WTC11 (cell line): Measurements from ENCODE around the gene PRRT4. TPM values are rescaled to one million over a fixed set of nuclear protein-coding genes. Genes with fewer than 3 reads are reported as not detected.

Experiments used
- ATAC-seq: fragments of 200-7000 bp; cut with Tn5 transposase; 2 replicates; pipeline ENCODE4 v1.10.0; 2021; ENCODE audit warnings: mild to moderate bottlenecking, moderate library complexity
- CTCF ChIA-PET: fragments of 300-600 bp; sonication (Branson Sonifier 250); formaldehyde crosslinking; loops from one replicate; lab custom pipeline; 2021; ENCODE audit warnings: antibody characterized with exemption; lab: Charles Lee
- POLR2A ChIA-PET: fragments of 350-600 bp; sonication (Branson Sonifier 250); formaldehyde crosslinking; loops from one replicate; lab custom pipeline; 2021; ENCODE audit warnings: antibody characterized with exemption; lab: Charles Lee
- DNase-seq: peaks from one replicate; pipeline ENCODE4 v3.0.0; 2021; ENCODE audit warnings: low spot score
- H3K27ac Mint-ChIP-seq: 2 replicates; pipeline ENCODE4 v1.8.0; 2021; ENCODE audit warnings: mixed read lengths
- H3K27me3 Mint-ChIP-seq: 2 replicates; pipeline ENCODE4 v1.8.0; 2021; ENCODE audit warnings: low read depth, mild to moderate bottlenecking, moderate library complexity, mixed read lengths
- H3K36me3 Mint-ChIP-seq: 2 replicates; pipeline ENCODE4 v1.8.0; 2021; ENCODE audit warnings: mixed read lengths
- H3K4me1 Mint-ChIP-seq: 2 replicates; pipeline ENCODE4 v1.8.0; 2022; ENCODE audit warnings: mixed read lengths
- H3K4me3 Mint-ChIP-seq: 2 replicates; pipeline ENCODE4 v1.8.0; 2021; ENCODE audit warnings: mild to moderate bottlenecking, moderate library complexity, mixed read lengths
- H3K9me3 Mint-ChIP-seq: 2 replicates; pipeline ENCODE4 v1.8.0; 2021; ENCODE audit warnings: mixed read lengths
- ATF1 ChIP-seq: sonication (generic); formaldehyde crosslinking; IDR thresholded peaks from 2 replicates; pipeline ENCODE4 v1.8.1; 2023; ENCODE audit warnings: mild to moderate bottlenecking, moderate library complexity, missing genetic modification reagents
- ESRRA ChIP-seq: sonication (generic); formaldehyde crosslinking; IDR thresholded peaks from 2 replicates; pipeline ENCODE4 v1.8.1; 2022; ENCODE audit warnings: mild to moderate bottlenecking, missing genetic modification reagents, borderline replicate concordance
- FOXK1 ChIP-seq: sonication (generic); formaldehyde crosslinking; IDR thresholded peaks from 2 replicates; pipeline ENCODE4 v1.8.0; 2022; ENCODE audit warnings: mild to moderate bottlenecking, moderate library complexity, missing genetic modification reagents
- FOXP1 ChIP-seq: sonication (generic); formaldehyde crosslinking; IDR thresholded peaks from 2 replicates; pipeline ENCODE4 v1.8.0; 2022; ENCODE audit warnings: missing genetic modification reagents, mild to moderate bottlenecking, moderate library complexity, borderline replicate concordance
- GABPB1 ChIP-seq: sonication (generic); formaldehyde crosslinking; IDR thresholded peaks from 2 replicates; pipeline ENCODE4 v1.8.1; 2023; ENCODE audit warnings: mild to moderate bottlenecking, missing genetic modification reagents
- HMGA2 ChIP-seq: fragments of 250-450 bp; sonication (Bioruptor Pico); IDR thresholded peaks from 2 replicates; pipeline ENCODE4 v1.4.0; 2021; ENCODE audit warnings: mild to moderate bottlenecking, moderate library complexity
- IRF2 ChIP-seq: sonication (generic); formaldehyde crosslinking; IDR thresholded peaks from 2 replicates; pipeline ENCODE4 v1.8.0; 2022; ENCODE audit warnings: low read depth, missing genetic modification reagents, borderline replicate concordance
- MXD4 ChIP-seq: fragments of 250-450 bp; sonication (Bioruptor Pico); IDR thresholded peaks from 2 replicates; pipeline ENCODE4 v1.8.0; 2021; ENCODE audit warnings: mild to moderate bottlenecking, moderate library complexity, borderline replicate concordance
- NFE2L1 ChIP-seq: sonication (generic); formaldehyde crosslinking; IDR thresholded peaks from 2 replicates; pipeline ENCODE4 v1.8.1; 2023; ENCODE audit warnings: missing genetic modification reagents
- NR1H2 ChIP-seq: sonication (generic); formaldehyde crosslinking; IDR thresholded peaks from 2 replicates; pipeline ENCODE4 v1.9.0; 2021; ENCODE audit warnings: mild to moderate bottlenecking, moderate library complexity, missing genetic modification reagents
- OVOL2 ChIP-seq: fragments of 250-450 bp; sonication (Bioruptor Pico); IDR thresholded peaks from 2 replicates; pipeline ENCODE4 v1.9.0; 2021; ENCODE audit warnings: mild to moderate bottlenecking, borderline replicate concordance
- PRRX2 ChIP-seq: fragments of 250-450 bp; sonication (Bioruptor Pico); IDR thresholded peaks from 2 replicates; pipeline ENCODE4 v1.8.0; 2021; ENCODE audit warnings: mild to moderate bottlenecking
- SMAD4 ChIP-seq: sonication (generic); formaldehyde crosslinking; IDR thresholded peaks from 2 replicates; pipeline ENCODE4 v1.8.0; 2022; ENCODE audit warnings: mild to moderate bottlenecking, missing genetic modification reagents
- TEAD4 ChIP-seq: sonication (generic); formaldehyde crosslinking; IDR thresholded peaks from 2 replicates; pipeline ENCODE4 v1.8.0; 2022; ENCODE audit warnings: mild to moderate bottlenecking, missing genetic modification reagents
- ZNF317 ChIP-seq: sonication (generic); formaldehyde crosslinking; IDR thresholded peaks from 2 replicates; pipeline ENCODE4 v1.8.1; 2023; ENCODE audit warnings: low read depth, mild to moderate bottlenecking, moderate library complexity, missing genetic modification reagents, borderline replicate concordance
- ZNF416 ChIP-seq: fragments of 250-450 bp; sonication (Bioruptor Pico); IDR thresholded peaks from 2 replicates; pipeline ENCODE4 v1.9.0; 2021; ENCODE audit warnings: mild to moderate bottlenecking, inconsistent platforms
- ZNF423 ChIP-seq: fragments of 250-450 bp; sonication (Bioruptor Pico); IDR thresholded peaks from 2 replicates; pipeline ENCODE4 v2.1.2; 2022; ENCODE audit warnings: mild to moderate bottlenecking, moderate library complexity
- total RNA-seq: library from RNA; stranded (reverse); gene quantifications from 3 replicates; pipeline ENCODE4 v1.2.3, GENCODE V29; 2021
- TF ChIP-seq, protein P1 (sequence below): sonication (generic); formaldehyde crosslinking; IDR thresholded peaks from 2 replicates; pipeline ENCODE4 v1.8.1; 2022; ENCODE audit warnings: low read depth, mild to moderate bottlenecking, moderate library complexity, missing genetic modification reagents, borderline replicate concordance
- TF ChIP-seq, protein P2 (sequence below): sonication (generic); formaldehyde crosslinking; conservative IDR thresholded peaks from 2 replicates; pipeline ENCODE4 v1.8.1; 2022; ENCODE audit warnings: mild to moderate bottlenecking, missing genetic modification reagents
- TF ChIP-seq, protein P3 (sequence below): sonication (generic); formaldehyde crosslinking; IDR thresholded peaks from 2 replicates; pipeline ENCODE4 v1.8.1; 2023; ENCODE audit warnings: mild to moderate bottlenecking, missing genetic modification reagents, borderline replicate concordance
- TF ChIP-seq, protein P4 (sequence below): fragments of 250-450 bp; sonication (Bioruptor Pico); IDR thresholded peaks from 2 replicates; pipeline ENCODE4 v1.9.0; 2021; ENCODE audit warnings: mild to moderate bottlenecking
- TF ChIP-seq, protein P5 (sequence below): sonication (generic); formaldehyde crosslinking; IDR thresholded peaks from 2 replicates; pipeline ENCODE4 v1.8.1; 2023; ENCODE audit warnings: mild to moderate bottlenecking, missing genetic modification reagents, moderate library complexity
- TF ChIP-seq, protein P6 (sequence below): sonication (generic); formaldehyde crosslinking; IDR thresholded peaks from 2 replicates; pipeline ENCODE4 v1.8.0; 2023; ENCODE audit warnings: missing genetic modification reagents

PRRT4 gene
- total RNA-seq, 1 experiment from 2014 or later = 1.2 TPM

DNA sequence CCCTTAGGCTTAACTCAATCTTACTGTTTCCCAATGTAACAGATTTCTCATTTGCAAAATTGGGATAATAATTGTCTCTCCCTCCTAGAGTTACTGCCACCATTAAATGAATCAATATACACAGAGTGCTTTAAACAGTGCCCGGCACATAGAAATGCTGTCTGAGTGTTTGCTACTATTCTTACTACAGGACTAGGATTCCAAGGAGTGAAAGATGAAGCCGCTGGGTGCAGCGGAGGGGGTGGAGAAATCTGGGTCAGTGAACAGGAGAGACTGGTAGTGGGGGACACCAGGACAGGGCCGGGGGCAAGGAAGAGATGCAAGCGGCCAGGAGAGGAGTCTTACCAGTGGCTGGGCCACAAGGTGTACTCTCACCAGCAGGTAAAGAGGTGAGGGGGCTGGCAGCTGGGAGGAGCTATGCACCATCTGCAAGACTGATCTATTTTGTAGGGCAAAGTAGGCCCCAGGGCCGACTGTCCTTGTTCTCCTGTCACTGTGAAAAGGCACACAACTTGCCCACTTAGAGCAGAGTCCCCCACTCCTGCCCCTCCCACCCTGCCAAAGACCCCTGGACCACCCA is 18.5 kb upstream of the PRRT4 start (continued):
- TF ChIP-seq, protein P1, sequence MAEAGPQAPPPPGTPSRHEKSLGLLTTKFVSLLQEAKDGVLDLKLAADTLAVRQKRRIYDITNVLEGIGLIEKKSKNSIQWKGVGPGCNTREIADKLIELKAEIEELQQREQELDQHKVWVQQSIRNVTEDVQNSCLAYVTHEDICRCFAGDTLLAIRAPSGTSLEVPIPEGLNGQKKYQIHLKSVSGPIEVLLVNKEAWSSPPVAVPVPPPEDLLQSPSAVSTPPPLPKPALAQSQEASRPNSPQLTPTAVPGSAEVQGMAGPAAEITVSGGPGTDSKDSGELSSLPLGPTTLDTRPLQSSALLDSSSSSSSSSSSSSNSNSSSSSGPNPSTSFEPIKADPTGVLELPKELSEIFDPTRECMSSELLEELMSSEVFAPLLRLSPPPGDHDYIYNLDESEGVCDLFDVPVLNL = no peak

DNA sequence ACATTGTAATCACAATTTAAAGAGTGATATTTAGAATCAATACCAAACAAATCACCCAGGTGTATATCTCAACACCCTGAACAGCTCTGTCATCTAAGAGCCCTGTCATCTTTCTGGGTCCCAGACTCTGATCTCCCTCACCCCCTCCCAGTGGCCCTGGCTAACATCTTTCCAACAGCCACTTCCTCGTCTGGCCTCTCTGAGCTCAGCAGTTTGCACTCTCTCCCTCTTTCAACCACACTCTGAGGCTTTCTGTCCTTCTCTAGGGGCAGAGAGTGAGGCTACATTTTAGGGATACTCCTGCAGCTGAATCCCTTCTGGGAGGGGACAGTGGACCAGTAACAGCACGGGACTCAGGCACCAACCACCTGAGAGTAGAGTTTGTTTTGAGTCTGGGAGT is 17.1 kb upstream of the PRRT4 start:
- H3K27ac Mint-ChIP-seq = 0 out of 2 replicates have a peak overlapping the region, but pooled peaks have one; percentile 53
- peaks cover 12% of the 10 kb centered on the region for H3K4me1 Mint-ChIP-seq
- no peak for TF ChIP-seq HMGA2 (CRISPR knock-in tag)
- TF ChIP-seq ZNF317 (CRISPR knock-in tag) = no peak
- no peak for TF ChIP-seq ZNF416
- no peak for TF ChIP-seq ATF1
- no peak for TF ChIP-seq FOXK1 (CRISPR knock-in tag)
- TF ChIP-seq, protein P2, sequence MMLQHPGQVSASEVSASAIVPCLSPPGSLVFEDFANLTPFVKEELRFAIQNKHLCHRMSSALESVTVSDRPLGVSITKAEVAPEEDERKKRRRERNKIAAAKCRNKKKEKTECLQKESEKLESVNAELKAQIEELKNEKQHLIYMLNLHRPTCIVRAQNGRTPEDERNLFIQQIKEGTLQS = no peak
- no peak for TF ChIP-seq NR1H2
- TF ChIP-seq, protein P3, sequence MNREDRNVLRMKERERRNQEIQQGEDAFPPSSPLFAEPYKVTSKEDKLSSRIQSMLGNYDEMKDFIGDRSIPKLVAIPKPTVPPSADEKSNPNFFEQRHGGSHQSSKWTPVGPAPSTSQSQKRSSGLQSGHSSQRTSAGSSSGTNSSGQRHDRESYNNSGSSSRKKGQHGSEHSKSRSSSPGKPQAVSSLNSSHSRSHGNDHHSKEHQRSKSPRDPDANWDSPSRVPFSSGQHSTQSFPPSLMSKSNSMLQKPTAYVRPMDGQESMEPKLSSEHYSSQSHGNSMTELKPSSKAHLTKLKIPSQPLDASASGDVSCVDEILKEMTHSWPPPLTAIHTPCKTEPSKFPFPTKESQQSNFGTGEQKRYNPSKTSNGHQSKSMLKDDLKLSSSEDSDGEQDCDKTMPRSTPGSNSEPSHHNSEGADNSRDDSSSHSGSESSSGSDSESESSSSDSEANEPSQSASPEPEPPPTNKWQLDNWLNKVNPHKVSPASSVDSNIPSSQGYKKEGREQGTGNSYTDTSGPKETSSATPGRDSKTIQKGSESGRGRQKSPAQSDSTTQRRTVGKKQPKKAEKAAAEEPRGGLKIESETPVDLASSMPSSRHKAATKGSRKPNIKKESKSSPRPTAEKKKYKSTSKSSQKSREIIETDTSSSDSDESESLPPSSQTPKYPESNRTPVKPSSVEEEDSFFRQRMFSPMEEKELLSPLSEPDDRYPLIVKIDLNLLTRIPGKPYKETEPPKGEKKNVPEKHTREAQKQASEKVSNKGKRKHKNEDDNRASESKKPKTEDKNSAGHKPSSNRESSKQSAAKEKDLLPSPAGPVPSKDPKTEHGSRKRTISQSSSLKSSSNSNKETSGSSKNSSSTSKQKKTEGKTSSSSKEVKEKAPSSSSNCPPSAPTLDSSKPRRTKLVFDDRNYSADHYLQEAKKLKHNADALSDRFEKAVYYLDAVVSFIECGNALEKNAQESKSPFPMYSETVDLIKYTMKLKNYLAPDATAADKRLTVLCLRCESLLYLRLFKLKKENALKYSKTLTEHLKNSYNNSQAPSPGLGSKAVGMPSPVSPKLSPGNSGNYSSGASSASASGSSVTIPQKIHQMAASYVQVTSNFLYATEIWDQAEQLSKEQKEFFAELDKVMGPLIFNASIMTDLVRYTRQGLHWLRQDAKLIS (CRISPR knock-in tag) = no peak
- TF ChIP-seq OVOL2 (CRISPR knock-in tag) = no peak
- TF ChIP-seq GABPB1 (CRISPR knock-in tag) = no peak
- TF ChIP-seq PRRX2 (CRISPR knock-in tag) = no peak
- DNase-seq (no peak), ATAC-seq (no peak)
- POLR2A ChIA-PET = no interaction called here
- CTCF ChIA-PET = interaction anchor here (1.1 to 6.7 kb wide), 5 partner anchors 9 to 81 kb away, joined by 3 to 125 read pairs (median 7); partner anchors contain the start of gene PRRT4
- no peak overlapping the region for H3K4me3 Mint-ChIP-seq
- peaks cover 5% of the 10 kb centered on the region for H3K9me3 Mint-ChIP-seq
- no peaks in the 10 kb centered on the region for H3K36me3 Mint-ChIP-seq
- H3K27me3 Mint-ChIP-seq = peaks cover 21% of the 10 kb centered on the region

DNA sequence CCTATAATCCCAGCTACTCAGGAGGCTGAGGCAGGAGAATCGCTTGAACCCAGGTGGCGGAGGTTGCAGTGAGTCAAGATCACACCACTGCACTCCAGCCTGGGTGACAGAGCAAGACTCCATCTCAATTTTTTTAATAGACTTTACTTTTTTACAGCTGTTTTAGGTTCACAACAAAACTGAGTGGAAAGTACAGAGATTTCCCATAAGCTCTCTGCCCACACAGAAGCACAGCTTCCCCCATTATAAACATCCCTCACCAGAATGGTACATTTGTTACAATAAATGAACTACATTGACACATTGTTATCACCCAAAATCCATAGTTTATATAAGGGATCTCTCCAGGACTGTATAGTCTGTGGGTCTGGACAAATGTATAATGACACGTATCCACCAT is 14.6 kb upstream of the PRRT4 start:
- CTCF ChIA-PET = interaction anchor here (1.1 kb wide), 1 partner anchor 29 kb away, joined by 3 read pairs; no protein-coding TSS in a partner anchor
- H3K4me3 Mint-ChIP-seq = no peak overlapping the region
- peaks cover 5% of the 10 kb centered on the region for H3K9me3 Mint-ChIP-seq
- H3K4me1 Mint-ChIP-seq = peaks cover 5% of the 10 kb centered on the region
- POLR2A ChIA-PET = no interaction called here
- DNase-seq = no peak
- TF ChIP-seq, protein P4, sequence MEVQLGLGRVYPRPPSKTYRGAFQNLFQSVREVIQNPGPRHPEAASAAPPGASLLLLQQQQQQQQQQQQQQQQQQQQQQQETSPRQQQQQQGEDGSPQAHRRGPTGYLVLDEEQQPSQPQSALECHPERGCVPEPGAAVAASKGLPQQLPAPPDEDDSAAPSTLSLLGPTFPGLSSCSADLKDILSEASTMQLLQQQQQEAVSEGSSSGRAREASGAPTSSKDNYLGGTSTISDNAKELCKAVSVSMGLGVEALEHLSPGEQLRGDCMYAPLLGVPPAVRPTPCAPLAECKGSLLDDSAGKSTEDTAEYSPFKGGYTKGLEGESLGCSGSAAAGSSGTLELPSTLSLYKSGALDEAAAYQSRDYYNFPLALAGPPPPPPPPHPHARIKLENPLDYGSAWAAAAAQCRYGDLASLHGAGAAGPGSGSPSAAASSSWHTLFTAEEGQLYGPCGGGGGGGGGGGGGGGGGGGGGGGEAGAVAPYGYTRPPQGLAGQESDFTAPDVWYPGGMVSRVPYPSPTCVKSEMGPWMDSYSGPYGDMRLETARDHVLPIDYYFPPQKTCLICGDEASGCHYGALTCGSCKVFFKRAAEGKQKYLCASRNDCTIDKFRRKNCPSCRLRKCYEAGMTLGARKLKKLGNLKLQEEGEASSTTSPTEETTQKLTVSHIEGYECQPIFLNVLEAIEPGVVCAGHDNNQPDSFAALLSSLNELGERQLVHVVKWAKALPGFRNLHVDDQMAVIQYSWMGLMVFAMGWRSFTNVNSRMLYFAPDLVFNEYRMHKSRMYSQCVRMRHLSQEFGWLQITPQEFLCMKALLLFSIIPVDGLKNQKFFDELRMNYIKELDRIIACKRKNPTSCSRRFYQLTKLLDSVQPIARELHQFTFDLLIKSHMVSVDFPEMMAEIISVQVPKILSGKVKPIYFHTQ = no peak
- TF ChIP-seq FOXK1 (CRISPR knock-in tag) = no peak
- TF ChIP-seq MXD4 (CRISPR knock-in tag) = no peak
- TF ChIP-seq, protein P5, sequence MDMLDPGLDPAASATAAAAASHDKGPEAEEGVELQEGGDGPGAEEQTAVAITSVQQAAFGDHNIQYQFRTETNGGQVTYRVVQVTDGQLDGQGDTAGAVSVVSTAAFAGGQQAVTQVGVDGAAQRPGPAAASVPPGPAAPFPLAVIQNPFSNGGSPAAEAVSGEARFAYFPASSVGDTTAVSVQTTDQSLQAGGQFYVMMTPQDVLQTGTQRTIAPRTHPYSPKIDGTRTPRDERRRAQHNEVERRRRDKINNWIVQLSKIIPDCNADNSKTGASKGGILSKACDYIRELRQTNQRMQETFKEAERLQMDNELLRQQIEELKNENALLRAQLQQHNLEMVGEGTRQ = no peak
- TF ChIP-seq ZNF423 (CRISPR knock-in tag) = no peak
- no peak for TF ChIP-seq ESRRA (CRISPR knock-in tag)
- TF ChIP-seq, protein P6, sequence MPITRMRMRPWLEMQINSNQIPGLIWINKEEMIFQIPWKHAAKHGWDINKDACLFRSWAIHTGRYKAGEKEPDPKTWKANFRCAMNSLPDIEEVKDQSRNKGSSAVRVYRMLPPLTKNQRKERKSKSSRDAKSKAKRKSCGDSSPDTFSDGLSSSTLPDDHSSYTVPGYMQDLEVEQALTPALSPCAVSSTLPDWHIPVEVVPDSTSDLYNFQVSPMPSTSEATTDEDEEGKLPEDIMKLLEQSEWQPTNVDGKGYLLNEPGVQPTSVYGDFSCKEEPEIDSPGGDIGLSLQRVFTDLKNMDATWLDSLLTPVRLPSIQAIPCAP (CRISPR knock-in tag) = no peak
- no peak for TF ChIP-seq IRF2 (CRISPR knock-in tag)
- TF ChIP-seq NFE2L1 = no peak
- no peak for TF ChIP-seq FOXP1 (CRISPR knock-in tag)
- no peak for TF ChIP-seq SMAD4 (CRISPR knock-in tag)
- TF ChIP-seq TEAD4 (CRISPR knock-in tag) = no peak
- TF ChIP-seq, all 79 proteins: peak for 0
- ATAC-seq = no peak
- H3K27me3 Mint-ChIP-seq = peaks cover 30% of the 10 kb centered on the region
- no peaks in the 10 kb centered on the region for H3K36me3 Mint-ChIP-seq
- H3K27ac Mint-ChIP-seq = no peak overlapping the region
